Sigmoid colon (tissue), 7 donors: ENCODE data around the gene MADD. TPM values are rescaled to one million over a fixed set of nuclear protein-coding genes. Genes with fewer than 3 reads are reported as not detected.

Experiments used
- DNase-seq: peaks from one replicate; pipeline ENCODE4 v3.0.0-alpha.2; 2019
- H3K27ac ChIP-seq, 4 donors: fragments of 200-600 bp; sonication (generic); one replicate each; pipeline ENCODE4 v1.5.1; 2016 to 2019; ENCODE audit warnings: mild to moderate bottlenecking in 1 of 4
- H3K27me3 ChIP-seq, 3 donors: fragments of 200-600 bp; sonication (generic); one replicate each; pipeline ENCODE4 v1.5.1; 2019; ENCODE audit warnings: mild to moderate bottlenecking in 1 of 3
- H3K36me3 ChIP-seq, 4 donors: fragments of 200-600 bp; sonication (generic); one replicate each; pipeline ENCODE4 v1.5.1; 2016 to 2019
- H3K4me1 ChIP-seq, 4 donors: fragments of 200-600 bp; sonication (generic); one replicate each; pipeline ENCODE4 v1.5.1; 2017 to 2019
- H3K4me3 ChIP-seq, 4 donors: fragments of 200-600 bp; sonication (generic); one replicate each; pipeline ENCODE4 v1.5.1; 2017 to 2019; ENCODE audit warnings: mild to moderate bottlenecking in 2 of 4, moderate library complexity in 1 of 4
- H3K9me3 ChIP-seq, 4 donors: fragments of 200-600 bp in 3 of 4; sonication (generic) in 3 of 4; one replicate each; pipeline versions ENCODE4 v1.5.1 to v1.6.1; 2013 to 2019
- CTCF ChIP-seq, 4 experiments: fragments of 450-650 bp in 3 of 4; fragments of 200-600 bp in 1 of 4; IDR thresholded peaks; one replicate each; pipeline ENCODE4 v1.5.1; 2016 to 2019; ENCODE audit warnings: antibody characterized with exemption in 4 of 4, mild to moderate bottlenecking in 3 of 4, moderate library complexity in 2 of 4
- EP300 ChIP-seq, 4 donors: sonication (generic); formaldehyde crosslinking; IDR thresholded peaks; one replicate each; pipeline ENCODE4 v1.6.1; 2017; ENCODE audit warnings: antibody characterized with exemption in 4 of 4
- POLR2A ChIP-seq, 2 donors: fragments of 450-650 bp; IDR thresholded peaks; one replicate each; pipeline ENCODE4 v1.6.1; 2016; ENCODE audit warnings: antibody characterized with exemption in 2 of 2, mild to moderate bottlenecking in 2 of 2, moderate library complexity in 2 of 2
- POLR2AphosphoS5 ChIP-seq, 4 donors: sonication (generic); formaldehyde crosslinking; IDR thresholded peaks; one replicate each; pipeline ENCODE4 v1.6.1; 2017; ENCODE audit warnings: antibody characterized with exemption in 4 of 4
- WGBS, 2 donors: extraction: QIAGEN DNeasy Blood & Tissue Kit; methylation state at CpG; one replicate each; pipeline ENCODE4 v1.1.7; 2013; 5-methylcytosine and 5-hydroxymethylcytosine counted together
- intact Hi-C: fragments of 100-400 bp; cut with DNase I; formaldehyde crosslinking; loops from one replicate; pipeline ENCODE4 v1.15.1; 2023
- polyA plus RNA-seq, 3 donors: library from polyadenylated mRNA; stranded (reverse); fragments of 200-250 nt; gene quantifications; one replicate each; pipeline ENCODE4 v1.2.3, GENCODE V29; 2013
- total RNA-seq, 4 donors: library from RNA; depleted of rRNA; stranded (reverse); fragments of >200 nt; gene quantifications; one replicate each; pipeline ENCODE4 v1.1.0, GENCODE V29; 2016
- donor health status: healthy with polysubstance abuse.
- donor health status: Bipolar disorder and iron deficiency.
- donor health status: healthy.

MADD gene
- total and polyA plus RNA-seq, 7 donors = 18.6 to 55.7 (median 32.5) TPM

GRCh38 chr11:47335733-47336132, 65.8 kb downstream of the MADD start:
- H3K4me1 ChIP-seq = no peaks in the 10 kb centered on the region
- no peaks in the 10 kb centered on the region for H3K36me3 ChIP-seq
- 87 to 89% methylated on average over 9 of the region's 9 CpGs for WGBS, 2 donors
- H3K4me3 ChIP-seq = no peak overlapping the region
- H3K27me3 ChIP-seq = no peaks in the 10 kb centered on the region
- no peak for DNase-seq
- no peaks in the 10 kb centered on the region for H3K9me3 ChIP-seq
- no peak overlapping the region for H3K27ac ChIP-seq
- intact Hi-C loops = no loop called here
- TF ChIP-seq EP300 (IDR thresholded peaks at IDR 0.05) (no peak), POLR2A (IDR thresholded peaks at IDR 0.05) (no peak), CTCF (IDR thresholded peaks at IDR 0.05) (no peak), POLR2AphosphoS5 (IDR thresholded peaks at IDR 0.05) (no peak)

GRCh38 chr11:47336595-47336994, 66.7 kb downstream of the MADD start:
- TF ChIP-seq POLR2A (IDR thresholded peaks at IDR 0.05) (no peak), CTCF (IDR thresholded peaks at IDR 0.05) (no peak), POLR2AphosphoS5 (IDR thresholded peaks at IDR 0.05) (no peak), EP300 (IDR thresholded peaks at IDR 0.05) (no peak)
- no peak overlapping the region for H3K4me3 ChIP-seq
- no peaks in the 10 kb centered on the region for H3K9me3 ChIP-seq
- no peak overlapping the region for H3K27ac ChIP-seq
- no peak for DNase-seq
- 85 to 86% methylated on average over 4 of the region's 4 CpGs for WGBS, 2 donors
- intact Hi-C loops = no loop called here
- no peaks in the 10 kb centered on the region for H3K4me1 ChIP-seq
- H3K27me3 ChIP-seq = no peaks in the 10 kb centered on the region
- H3K36me3 ChIP-seq = no peaks in the 10 kb centered on the region

- H3K9me3 ChIP-seq = no peaks in the 10 kb centered on the region
- no peak overlapping the region for H3K4me3 ChIP-seq
- no peak overlapping the region for H3K27ac ChIP-seq
- H3K4me1 ChIP-seq = no peaks in the 10 kb centered on the region
- DNase-seq = no peak
- no peaks in the 10 kb centered on the region for H3K36me3 ChIP-seq
- no peak for TF ChIP-seq POLR2A (IDR thresholded peaks at IDR 0.05)
- TF ChIP-seq CTCF (IDR thresholded peaks at IDR 0.05) = no peak
- TF ChIP-seq EP300 (IDR thresholded peaks at IDR 0.05) = no peak
- TF ChIP-seq POLR2AphosphoS5 (IDR thresholded peaks at IDR 0.05) = no peak
- intact Hi-C loops = no loop called here
- H3K27me3 ChIP-seq = no peaks in the 10 kb centered on the region
- WGBS, 2 donors = 90 to 93% methylated on average over 34 of the region's 34 CpGs
Observed at GRCh38 chr11:47337229-47337924, 67.4 kb downstream of the MADD start.

GRCh38 chr11:47338396-47339241, 68.7 kb downstream of the MADD start:
- no peaks in the 10 kb centered on the region for H3K27me3 ChIP-seq
- DNase-seq = no peak
- no peaks in the 10 kb centered on the region for H3K9me3 ChIP-seq
- H3K4me3 ChIP-seq = no peak overlapping the region
- H3K27ac ChIP-seq = no peak overlapping the region
- H3K4me1 ChIP-seq = no peaks in the 10 kb centered on the region
- 92% methylated on average over 27 of the region's 27 CpGs for WGBS, 2 donors
- H3K36me3 ChIP-seq = no peaks in the 10 kb centered on the region
- TF ChIP-seq CTCF (IDR thresholded peaks at IDR 0.05) (no peak), POLR2A (IDR thresholded peaks at IDR 0.05) (no peak), POLR2AphosphoS5 (IDR thresholded peaks at IDR 0.05) (no peak), EP300 (IDR thresholded peaks at IDR 0.05) (no peak)
- intact Hi-C loops = no loop called here
